Endothelial cell of umbilical vein (primary cell): ENCODE measurements around the gene RASA2. TPM values are rescaled to one million over a fixed set of nuclear protein-coding genes. Genes with fewer than 3 reads are reported as not detected.

Source experiments
- BruUV-seq: library from RNA; stranded (reverse); fragments of 400-500 nt; replicated peaks from 2 replicates; lab custom pipeline; 2021; lab: Mats Ljungman, UMichigan
- CTCF ChIA-PET: fragments of 300-600, 350-600 bp; sonication (Branson Sonifier 250); formaldehyde crosslinking; loops from one replicate; lab custom pipeline; 2021; ENCODE audit warnings: antibody characterized with exemption, inconsistent platforms; lab: Charles Lee
- POLR2A ChIA-PET: fragments of 300-600, 350-600 bp; sonication (Branson Sonifier 250); formaldehyde crosslinking; loops from one replicate; lab custom pipeline; 2021; ENCODE audit warnings: antibody characterized with exemption, inconsistent platforms; lab: Charles Lee
- DNase-seq: peaks from one replicate; pipeline ENCODE4 v3.0.0-alpha.2; 2011; ENCODE audit warnings: low read depth, low spot score
- FAIRE-seq: peaks from 2 replicates; lab custom pipeline; 2011; peaks lifted over from hg19 to GRCh38; lab: Jason Lieb, UNC
- H2AFZ ChIP-seq: 2 replicates; pipeline ENCODE4 v1.6.0; 2012; ENCODE audit warnings: low read depth, low read length, control low read depth, inconsistent platforms
- H3K27ac ChIP-seq: 2 replicates; pipeline ENCODE4 v1.5.1; 2011; ENCODE audit warnings: low read depth, mild to moderate bottlenecking, control low read depth, low read length, moderate library complexity; ENCODE audit not compliant: insufficient read depth
- H3K27me3 ChIP-seq, 2 experiments: 2 replicates each; pipeline versions ENCODE4 v1.6.0 to v1.6.1; 2011; ENCODE audit warnings: low read length in 2 of 2, mixed read lengths in 1 of 2; ENCODE audit not compliant: control insufficient read depth in 2 of 2, insufficient read depth in 2 of 2
- H3K36me3 ChIP-seq, 2 experiments: 2 replicates in 1 of 2; 3 replicates in 1 of 2; pipeline ENCODE4 v1.5.1; 2011; ENCODE audit warnings: low read length in 2 of 2, mild to moderate bottlenecking in 1 of 2, moderate library complexity in 1 of 2; ENCODE audit not compliant: control insufficient read depth in 2 of 2, insufficient read depth in 2 of 2; ENCODE audit errors: extremely low read depth in 1 of 2
- H3K4me1 ChIP-seq: 3 replicates; pipeline ENCODE4 v1.5.1; 2011; ENCODE audit warnings: mild to moderate bottlenecking, low read length; ENCODE audit not compliant: control insufficient read depth, insufficient read depth; ENCODE audit errors: extremely low read depth
- H3K4me2 ChIP-seq: 2 replicates; pipeline ENCODE4 v1.6.1; 2011; ENCODE audit warnings: low read length, control low read depth, mixed read lengths; ENCODE audit not compliant: insufficient read depth
- H3K4me3 ChIP-seq, 3 experiments: fragments of 200-600 bp in 1 of 3; sonication (generic), shearing (Covaris generic) in 1 of 3; replicated peaks in 1 of 3; 2 replicates each; pipeline ENCODE4 v1.5.1; 2011 to 2016; ENCODE audit warnings: control low read depth in 3 of 3, low read length in 3 of 3, mild to moderate bottlenecking in 2 of 3, inconsistent platforms in 1 of 3, low read depth in 1 of 3, moderate library complexity in 1 of 3; ENCODE audit not compliant: insufficient read depth in 1 of 3
- H3K79me2 ChIP-seq: 2 replicates; pipeline ENCODE4 v1.6.0; 2012; ENCODE audit warnings: low read length, inconsistent platforms; ENCODE audit not compliant: control insufficient read depth, insufficient read depth
- H3K9ac ChIP-seq: replicated peaks from 2 replicates; pipeline ENCODE3; 2011; ENCODE audit warnings: low read length, control low read depth; ENCODE audit not compliant: insufficient read depth; ENCODE audit errors: extremely low read depth
- H3K9me1 ChIP-seq: replicated peaks from 3 replicates; pipeline ENCODE4 v1.6.0; 2011; ENCODE audit warnings: mild to moderate bottlenecking, low read length; ENCODE audit not compliant: control insufficient read depth, insufficient read depth; ENCODE audit errors: extremely low read depth
- H3K9me3 ChIP-seq: replicated peaks from 2 replicates; pipeline ENCODE4 v1.5.1; 2012; ENCODE audit warnings: low read length, inconsistent platforms; ENCODE audit not compliant: control insufficient read depth, insufficient read depth
- H4K20me1 ChIP-seq: replicated peaks from 2 replicates; pipeline ENCODE3; 2011; ENCODE audit warnings: mild to moderate bottlenecking, low read length; ENCODE audit not compliant: control insufficient read depth, insufficient read depth; ENCODE audit errors: extremely low read depth
- CTCF ChIP-seq, 2 donors: IDR thresholded peaks; 1 replicate in 1 of 2; 2 replicates in 1 of 2; pipeline ENCODE4 v1.5.1; 2011; ENCODE audit warnings: low read length in 2 of 2, mild to moderate bottlenecking in 2 of 2, moderate library complexity in 2 of 2, control low read depth in 1 of 2, inconsistent platforms in 1 of 2, low read depth in 1 of 2; ENCODE audit not compliant: insufficient read depth in 1 of 2; ENCODE audit errors: extremely low read depth in 1 of 2
- EZH2 ChIP-seq: IDR thresholded peaks from 2 replicates; pipeline ENCODE4 v1.6.1; 2012; ENCODE audit warnings: borderline replicate concordance, low read depth, mild to moderate bottlenecking, moderate library complexity, low read length, inconsistent platforms; ENCODE audit not compliant: severe bottlenecking
- FOS ChIP-seq: IDR thresholded peaks from 2 replicates; pipeline ENCODE4 v1.6.1; 2011; ENCODE audit warnings: mild to moderate bottlenecking, low read length, moderate library complexity, borderline replicate concordance; ENCODE audit not compliant: insufficient read depth
- GATA2 ChIP-seq: IDR thresholded peaks from 2 replicates; pipeline ENCODE4 v1.7.0; 2011; ENCODE audit warnings: low read depth, mild to moderate bottlenecking, moderate library complexity, mixed read lengths, low read length; ENCODE audit not compliant: insufficient read length, insufficient read depth
- JUN ChIP-seq: IDR thresholded peaks from 2 replicates; pipeline ENCODE4 v1.6.1; 2011; ENCODE audit warnings: borderline replicate concordance, low read depth; ENCODE audit not compliant: insufficient read length, insufficient read depth
- MAX ChIP-seq: IDR thresholded peaks from 2 replicates; pipeline ENCODE4 v1.6.1; 2011; ENCODE audit not compliant: insufficient read depth, insufficient read length
- MYC ChIP-seq: IDR thresholded peaks from one replicate; pipeline ENCODE4 v1.6.1; 2011; ENCODE audit warnings: mild to moderate bottlenecking, low read depth, low read length
- POLR2A ChIP-seq: IDR thresholded peaks from 2 replicates; pipeline ENCODE4 v1.6.1; 2012; ENCODE audit warnings: low read depth, mild to moderate bottlenecking, control low read depth, low read length
- POLR2AphosphoS5 ChIP-seq: IDR thresholded peaks from 2 replicates; pipeline ENCODE4 v1.6.1; 2012; ENCODE audit warnings: low read depth, mild to moderate bottlenecking, control low read depth, low read length, moderate library complexity; ENCODE audit not compliant: insufficient read depth
- dilution Hi-C: fragments of 300-500 bp; cut with MboI; formaldehyde crosslinking; loops from one replicate; pipeline ENCODE4 v1.15.0; 2019; ENCODE audit warnings: low sequenced_read_pairs; ENCODE audit not compliant: extremely low pct_ligation_motif_present
- intact Hi-C: fragments of 100-400 bp; cut with micrococcal nuclease; formaldehyde crosslinking; loops from one replicate; pipeline ENCODE4 v1.10.0; 2022
- polyA plus RNA-seq, 4 experiments: library from polyadenylated mRNA; depleted of rRNA in 3 of 4; stranded (reverse) in 3 of 4; unstranded in 1 of 4; fragments of >200 nt; gene quantifications; 2 replicates each; pipeline versions ENCODE4 v1.2.1 to v1.2.3, GENCODE V29; 2011 to 2012; ENCODE audit warnings: missing spikeins in 1 of 4
- total RNA-seq: library from RNA; stranded (reverse); gene quantifications from 2 replicates; pipeline ENCODE4 v1.2.3, GENCODE V29; 2021

The RASA2 gene
- total and polyA plus RNA-seq, 2 donors (not counting 3 experiments of a cell fraction or from before 2014, with no cell fraction given): 3.1 to 20.2 TPM

GRCh38 chr3:141441381-141442364 is 45.2 kb upstream of the RASA2 start:
- ChIA-PET CTCF (interaction anchor here (0.7 to 8.2 kb wide), 31 partner anchors 9 to 139 kb away, joined by 3 to 84 read pairs (median 6); partner anchors contain the start of gene ZBTB38), POLR2A (interaction anchor here (0.8 kb wide), 2 partner anchors 33 to 81 kb away, joined by 3 read pairs; no protein-coding TSS in a partner anchor)
- FAIRE-seq (peak; percentile 92), DNase-seq (peak; percentile 85)
- H3K9me1 ChIP-seq: no peaks in the 10 kb centered on the region
- no peak overlapping the region for H3K9ac ChIP-seq
- H3K79me2 ChIP-seq: peaks cover 28% of the 10 kb centered on the region
- intact Hi-C loops (loop anchor here (1.0 to 2.0 kb wide), 5 partner anchors 29 to 130 kb away; partner anchors contain the start of gene ZBTB38), dilution Hi-C loops (no loop called here)
- peaks cover 24 to 33% of the 10 kb centered on the region in 2 experiments for H3K36me3 ChIP-seq
- no TSS peak for BruUV-seq
- H3K4me3 ChIP-seq: no peak overlapping the region
- no peaks in the 10 kb centered on the region for H3K9me3 ChIP-seq
- no peaks in the 10 kb centered on the region for H4K20me1 ChIP-seq
- H3K4me1 ChIP-seq: peaks cover 13% of the 10 kb centered on the region
- no peaks in the 10 kb centered on the region for H3K27me3 ChIP-seq
- H3K27ac ChIP-seq: peak overlapping the region; percentile 2
- TF ChIP-seq JUN: peak; percentile 91
- TF ChIP-seq CTCF (IDR thresholded peaks at IDR 0.05; ENCODE audit: extremely low read depth in 1 of 2, insufficient read depth in 1 of 2, low read depth in 1 of 2, low read length in 2 of 2): peak; percentile 91 to 96
- TF ChIP-seq POLR2AphosphoS5: peak; percentile 21
- no peak for TF ChIP-seq GATA2
- peak; percentile 98 for TF ChIP-seq FOS
- TF ChIP-seq MYC: no peak
- TF ChIP-seq MAX: no peak
- no peak for TF ChIP-seq EZH2
- TF ChIP-seq POLR2A: no peak
- no peak overlapping the region for H3K4me2 ChIP-seq
- no peak overlapping the region for H2AFZ ChIP-seq
